AG04450 (cell line): ENCODE measurements around the gene MYO15A. TPM values are rescaled to one million over a fixed set of nuclear protein-coding genes. Genes with fewer than 3 reads are reported as not detected.

Source experiments
- CTCF ChIA-PET: fragments of 300-600, 350-600 bp; formaldehyde crosslinking; extraction: SDS; loops from one replicate; lab custom pipeline; 2022; ENCODE audit warnings: antibody characterized with exemption, inconsistent platforms; lab: Charles Lee
- POLR2A ChIA-PET: fragments of 350-600 bp; formaldehyde crosslinking; extraction: SDS; loops from one replicate; lab custom pipeline; 2021; ENCODE audit warnings: antibody characterized with exemption, inconsistent platforms; lab: Yijun Ruan, JAX
- DNase-seq: peaks from one replicate; pipeline ENCODE4 v3.0.0-alpha.2; 2011; ENCODE audit warnings: low read depth, low spot score
- H3K27ac ChIP-seq: one replicate; pipeline ENCODE4 v1.5.1; 2012; ENCODE audit warnings: low read depth, low read length, control low read depth
- H3K27me3 ChIP-seq: one replicate; pipeline ENCODE4 v1.6.0; 2012; ENCODE audit warnings: low read length; ENCODE audit not compliant: control insufficient read depth, insufficient read depth
- H3K4me3 ChIP-seq: 2 replicates; pipeline ENCODE4 v1.5.1; 2011; ENCODE audit warnings: mild to moderate bottlenecking, low read depth, low read length, control low read depth
- H3K9me3 ChIP-seq: 2 replicates; pipeline ENCODE4 v1.5.1; 2012; ENCODE audit warnings: low read length; ENCODE audit not compliant: control insufficient read depth, insufficient read depth
- CTCF ChIP-seq: IDR thresholded peaks from 2 replicates; pipeline ENCODE4 v1.5.1; 2011; ENCODE audit warnings: low read depth, low read length, control low read depth, inconsistent platforms
- polyA plus RNA-seq: library from polyadenylated mRNA; depleted of rRNA; stranded (reverse); fragments of >200 nt; gene quantifications from 2 replicates; pipeline ENCODE4 v1.2.3, GENCODE V29; 2011

The MYO15A gene
- polyA plus RNA-seq, 1 experiment: 0.19 TPM

GRCh38 chr17:18201108-18201507 lies 92.6 kb downstream of the MYO15A start:
- Histone ChIP-seq H3K4me3 (no peak overlapping the region), H3K27me3 (no peaks in the 10 kb centered on the region), H3K9me3 (no peaks in the 10 kb centered on the region), H3K27ac (no peak overlapping the region)
- DNase-seq: no peak
- ChIA-PET POLR2A (no interaction called here), CTCF (no interaction called here)
- TF ChIP-seq CTCF: no peak

- no peak for DNase-seq
- TF ChIP-seq CTCF: no peak
- Histone ChIP-seq H3K27ac (no peak overlapping the region), H3K27me3 (no peaks in the 10 kb centered on the region), H3K9me3 (no peaks in the 10 kb centered on the region), H3K4me3 (no peak overlapping the region)
- CTCF ChIA-PET: no interaction called here
- POLR2A ChIA-PET: interaction anchor here (1.3 kb wide), 1 partner anchor 10 kb away, joined by 8 read pairs; no protein-coding TSS in a partner anchor
Observed at GRCh38 chr17:18203308-18203707, 94.8 kb downstream of the MYO15A start.

- Histone ChIP-seq H3K27ac (no peak overlapping the region), H3K27me3 (no peaks in the 10 kb centered on the region), H3K9me3 (no peaks in the 10 kb centered on the region), H3K4me3 (no peak overlapping the region)
- no peak for DNase-seq
- ChIA-PET POLR2A (no interaction called here), CTCF (no interaction called here)
- TF ChIP-seq CTCF: no peak
Observed at GRCh38 chr17:18205861-18206260, 97.3 kb downstream of the MYO15A start.

- Histone ChIP-seq H3K4me3 (no peak overlapping the region), H3K9me3 (no peaks in the 10 kb centered on the region), H3K27me3 (no peaks in the 10 kb centered on the region), H3K27ac (peak overlapping the region; percentile 31)
- TF ChIP-seq CTCF: no peak
- no peak for DNase-seq
- ChIA-PET CTCF (interaction anchor here (0.6 to 1.0 kb wide), 2 partner anchors 11 to 69 kb away, joined by 3 to 4 read pairs; no protein-coding TSS in a partner anchor), POLR2A (no interaction called here)
Observed at GRCh38 chr17:18206962-18207361, 98.4 kb downstream of the MYO15A start.

GRCh38 chr17:18208092-18208491 lies 99.5 kb downstream of the MYO15A start:
- Histone ChIP-seq H3K27me3 (no peaks in the 10 kb centered on the region), H3K9me3 (no peaks in the 10 kb centered on the region), H3K4me3 (no peak overlapping the region), H3K27ac (no peak overlapping the region)
- DNase-seq: no peak
- ChIA-PET POLR2A (no interaction called here), CTCF (no interaction called here)
- TF ChIP-seq CTCF: no peak
